Endodermal cell (in vitro differentiated cells): ENCODE measurements around the gene RNF2. TPM values are rescaled to one million over a fixed set of nuclear protein-coding genes. Genes with fewer than 3 reads are reported as not detected.

Experiments used
- DNase-seq: peaks from one replicate; pipeline ENCODE4 v3.0.0-alpha.2; 2017
- H3K27ac ChIP-seq: 2 replicates; pipeline ENCODE4 v1.5.1; 2013; ENCODE audit warnings: mild to moderate bottlenecking, low read depth, low read length, moderate library complexity
- H3K27me3 ChIP-seq: 2 replicates; pipeline ENCODE4 v1.6.1; 2013; ENCODE audit warnings: mild to moderate bottlenecking, low read length, moderate library complexity; ENCODE audit not compliant: insufficient read depth, control insufficient read depth, poor library complexity, severe bottlenecking
- H3K36me3 ChIP-seq: 2 replicates; pipeline ENCODE4 v1.7.0; 2013; ENCODE audit warnings: mild to moderate bottlenecking, low read length, moderate library complexity; ENCODE audit not compliant: control insufficient read depth, insufficient read depth
- H3K4me1 ChIP-seq: one replicate; pipeline ENCODE4 v1.7.0; 2013; ENCODE audit warnings: low read length; ENCODE audit not compliant: control insufficient read depth, insufficient read depth
- H3K4me3 ChIP-seq: 2 replicates; pipeline ENCODE4 v1.5.1; 2013; ENCODE audit warnings: mild to moderate bottlenecking, low read length, moderate library complexity
- H3K9ac ChIP-seq: 2 replicates; pipeline ENCODE4 v1.6.1; 2013; ENCODE audit warnings: mild to moderate bottlenecking, low read length, moderate library complexity; ENCODE audit not compliant: poor library complexity, severe bottlenecking; ENCODE audit errors: extremely low read depth
- H3K9me3 ChIP-seq: 2 replicates; pipeline ENCODE4 v1.6.1; 2013; ENCODE audit warnings: mild to moderate bottlenecking, low read length, moderate library complexity; ENCODE audit not compliant: control insufficient read depth
- H3K27ac Mint-ChIP-seq: 2 replicates; pipeline ENCODE4 v1.8.0; 2020; ENCODE audit warnings: mixed read lengths
- H3K27me3 Mint-ChIP-seq: 2 replicates; pipeline ENCODE4 v1.8.0; 2021; ENCODE audit warnings: mild to moderate bottlenecking, mixed read lengths; ENCODE audit not compliant: insufficient read depth
- H3K36me3 Mint-ChIP-seq: 2 replicates; pipeline ENCODE4 v1.8.0; 2020; ENCODE audit warnings: low read depth, mixed read lengths
- H3K4me1 Mint-ChIP-seq: 2 replicates; pipeline ENCODE4 v1.8.0; 2020; ENCODE audit warnings: mixed read lengths
- H3K4me3 Mint-ChIP-seq: 2 replicates; pipeline ENCODE4 v1.8.0; 2020; ENCODE audit warnings: mild to moderate bottlenecking, moderate library complexity, mixed read lengths
- H3K9me3 Mint-ChIP-seq: 2 replicates; pipeline ENCODE4 v1.8.0; 2020; ENCODE audit warnings: mild to moderate bottlenecking, mixed read lengths
- WGBS, 2 experiments: methylation state at CpG; one replicate each; pipeline versions ENCODE4 v1.1.5 to v1.1.7; 2013; ENCODE audit warnings: missing lambda C conversion rate in 2 of 2, mixed read lengths in 1 of 2; ENCODE audit not compliant: insufficient coverage in 1 of 2, insufficient read length in 1 of 2; 5-methylcytosine and 5-hydroxymethylcytosine counted together
- total RNA-seq, 2 donors: library from RNA; stranded (reverse); fragmentation: NEBNext Ultra II Directional in 1 of 2; extraction: Animal tissue kit (Norgen Biotek cat#: 25700) in 1 of 2; gene quantifications; 2 replicates in 1 of 2; 3 replicates in 1 of 2; pipeline ENCODE4 v1.2.1, GENCODE V29; 2021
- TF ChIP-seq, protein P1 (sequence below): fragments of 200-600 bp; sonication (generic); conservative IDR thresholded peaks from 2 replicates; pipeline ENCODE4 v1.5.0; 2021; ENCODE audit warnings: antibody characterized with exemption, mild to moderate bottlenecking

RNF2 gene
- total RNA-seq, 2 donors from 2014 or later: 61.1 to 66.9 TPM

DNA sequence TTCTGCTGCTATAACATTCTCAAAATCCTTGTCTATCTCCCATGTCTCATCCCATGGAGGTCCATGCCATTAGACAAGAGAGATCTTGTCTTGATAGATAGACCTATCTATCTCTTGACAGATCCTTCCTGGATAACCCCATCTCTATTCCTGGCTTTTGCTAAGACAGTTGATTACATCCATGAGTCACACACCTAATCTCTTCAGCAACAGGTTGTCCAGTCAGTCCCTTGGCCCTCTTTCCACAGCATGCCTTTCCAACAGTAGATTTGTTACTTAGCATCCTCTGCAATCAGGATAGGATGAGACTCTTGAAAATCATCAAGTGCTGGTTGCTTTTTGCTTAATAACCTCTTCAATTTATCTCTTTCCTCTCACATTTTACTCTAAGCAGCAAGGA, 64.8 kb downstream of the RNF2 start:
- peaks cover 23% of the 10 kb centered on the region for H3K9me3 ChIP-seq
- Mint-ChIP-seq H3K4me3 (no peak overlapping the region), H3K27me3 (no peaks in the 10 kb centered on the region), H3K9me3 (peaks cover 16% of the 10 kb centered on the region), H3K36me3 (peaks cover 11% of the 10 kb centered on the region), H3K4me1 (no peaks in the 10 kb centered on the region), H3K27ac (no peak overlapping the region)
- no peak overlapping the region for H3K27ac ChIP-seq
- no peaks in the 10 kb centered on the region for H3K36me3 ChIP-seq
- no peak overlapping the region for H3K4me3 ChIP-seq
- no peak overlapping the region for H3K9ac ChIP-seq
- no peak for DNase-seq
- H3K27me3 ChIP-seq: no peaks in the 10 kb centered on the region
- TF ChIP-seq, protein P1, sequence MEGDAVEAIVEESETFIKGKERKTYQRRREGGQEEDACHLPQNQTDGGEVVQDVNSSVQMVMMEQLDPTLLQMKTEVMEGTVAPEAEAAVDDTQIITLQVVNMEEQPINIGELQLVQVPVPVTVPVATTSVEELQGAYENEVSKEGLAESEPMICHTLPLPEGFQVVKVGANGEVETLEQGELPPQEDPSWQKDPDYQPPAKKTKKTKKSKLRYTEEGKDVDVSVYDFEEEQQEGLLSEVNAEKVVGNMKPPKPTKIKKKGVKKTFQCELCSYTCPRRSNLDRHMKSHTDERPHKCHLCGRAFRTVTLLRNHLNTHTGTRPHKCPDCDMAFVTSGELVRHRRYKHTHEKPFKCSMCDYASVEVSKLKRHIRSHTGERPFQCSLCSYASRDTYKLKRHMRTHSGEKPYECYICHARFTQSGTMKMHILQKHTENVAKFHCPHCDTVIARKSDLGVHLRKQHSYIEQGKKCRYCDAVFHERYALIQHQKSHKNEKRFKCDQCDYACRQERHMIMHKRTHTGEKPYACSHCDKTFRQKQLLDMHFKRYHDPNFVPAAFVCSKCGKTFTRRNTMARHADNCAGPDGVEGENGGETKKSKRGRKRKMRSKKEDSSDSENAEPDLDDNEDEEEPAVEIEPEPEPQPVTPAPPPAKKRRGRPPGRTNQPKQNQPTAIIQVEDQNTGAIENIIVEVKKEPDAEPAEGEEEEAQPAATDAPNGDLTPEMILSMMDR: no peak
- H3K4me1 ChIP-seq: no peaks in the 10 kb centered on the region

DNA sequence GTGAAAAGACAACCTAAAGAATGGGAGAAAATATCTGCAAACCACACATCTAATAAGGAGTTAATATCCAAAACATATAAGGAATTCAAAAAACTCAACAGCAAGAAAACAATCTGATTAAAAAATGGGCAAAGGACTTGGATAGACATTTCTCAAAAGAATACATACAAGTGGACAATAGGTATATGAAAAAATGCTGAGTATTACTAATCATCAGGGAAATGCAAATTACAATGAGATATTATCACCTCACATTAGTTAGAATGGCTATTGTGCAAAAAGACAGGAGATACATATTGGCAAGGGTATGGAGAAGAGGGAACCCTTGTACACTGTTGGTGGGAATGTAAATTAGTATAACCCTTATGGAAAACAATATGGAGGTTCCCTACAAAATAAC, 66.5 kb downstream of the RNF2 start:
- no peak overlapping the region for H3K9ac ChIP-seq
- H3K4me3 Mint-ChIP-seq: no peak overlapping the region
- no peak overlapping the region for H3K27ac Mint-ChIP-seq
- H3K9me3 Mint-ChIP-seq: peaks cover 16% of the 10 kb centered on the region
- TF ChIP-seq, protein P1: no peak
- no peaks in the 10 kb centered on the region for H3K4me1 ChIP-seq
- H3K27me3 ChIP-seq: no peaks in the 10 kb centered on the region
- no peak for DNase-seq
- H3K27ac ChIP-seq: no peak overlapping the region
- H3K36me3 Mint-ChIP-seq: peaks cover 11% of the 10 kb centered on the region
- H3K4me3 ChIP-seq: no peak overlapping the region
- H3K9me3 ChIP-seq: peaks cover 23% of the 10 kb centered on the region
- no peaks in the 10 kb centered on the region for H3K36me3 ChIP-seq
- no peaks in the 10 kb centered on the region for H3K27me3 Mint-ChIP-seq
- H3K4me1 Mint-ChIP-seq: no peaks in the 10 kb centered on the region

DNA sequence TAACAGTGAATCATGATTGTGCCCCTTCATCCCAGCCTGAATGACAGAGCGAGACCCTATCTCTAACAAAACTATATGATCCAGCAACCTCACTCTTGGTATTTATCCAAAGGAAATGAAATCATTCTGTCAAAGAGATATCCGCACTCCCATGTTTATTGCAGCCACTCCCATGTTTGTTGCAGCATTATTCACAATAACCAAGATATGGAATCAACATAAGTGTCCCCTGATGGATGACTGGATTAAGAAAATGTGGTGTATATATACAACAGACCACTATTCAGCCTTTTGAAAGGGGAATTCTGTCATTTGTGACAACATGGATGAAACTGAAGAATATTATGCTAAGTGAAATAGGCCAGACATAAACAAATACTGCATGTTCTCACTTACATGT, 67.0 kb downstream of the RNF2 start:
- H3K27ac ChIP-seq: no peak overlapping the region
- H3K9me3 Mint-ChIP-seq: peaks cover 16% of the 10 kb centered on the region
- H3K36me3 ChIP-seq: no peaks in the 10 kb centered on the region
- no peaks in the 10 kb centered on the region for H3K27me3 ChIP-seq
- no peak overlapping the region for H3K9ac ChIP-seq
- no peak overlapping the region for H3K27ac Mint-ChIP-seq
- TF ChIP-seq, protein P1: no peak
- H3K36me3 Mint-ChIP-seq: peaks cover 8% of the 10 kb centered on the region
- H3K4me3 Mint-ChIP-seq: no peak overlapping the region
- H3K4me1 Mint-ChIP-seq: no peaks in the 10 kb centered on the region
- peaks cover 23% of the 10 kb centered on the region for H3K9me3 ChIP-seq
- H3K4me3 ChIP-seq: no peak overlapping the region
- WGBS, 2 experiments: 94 to 100% methylated on average over 1 to 2 of the region's 2 CpGs
- H3K4me1 ChIP-seq: no peaks in the 10 kb centered on the region
- H3K27me3 Mint-ChIP-seq: no peaks in the 10 kb centered on the region
- DNase-seq: no peak
